ENCODE measurements around the gene ABCA4. TPM values are rescaled to one million over a fixed set of nuclear protein-coding genes. Genes with fewer than 3 reads are reported as not detected.

The ABCA4 gene
- total and polyA plus RNA-seq, 2 of the 8 experiments (the other 6 are each of a cell fraction or from before 2014, with no cell fraction given), result 0.06 TPM; not detected in 1

DNA sequence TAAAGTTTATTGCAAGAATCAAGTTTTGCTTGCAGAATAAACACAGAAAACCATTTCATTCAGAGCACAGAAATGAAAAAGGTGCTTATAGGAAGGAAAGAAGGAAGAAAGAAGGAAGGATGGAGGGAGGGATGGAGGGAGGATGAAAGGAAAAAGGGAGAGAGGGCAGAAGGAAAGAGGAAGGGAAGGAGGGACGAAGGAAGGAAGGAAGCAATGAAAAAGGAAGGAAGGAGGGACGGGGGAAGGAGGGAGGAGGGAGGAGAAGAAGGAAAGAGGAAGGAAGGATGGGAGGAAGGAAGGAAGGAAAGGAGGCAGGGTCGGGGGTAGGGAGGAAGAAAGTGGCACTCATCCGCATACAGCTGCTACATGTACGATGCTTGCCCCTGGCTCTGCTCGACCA, 106.9 kb downstream of the ABCA4 start:
- Histone ChIP-seq H3K14ac (ENCODE audit: insufficient read length) (no peak overlapping the region), H3K9me3 (ENCODE audit: insufficient read depth in 2 of 2, low read depth in 1 of 2, low read length in 1 of 2) (no peaks in the 10 kb centered on the region), H2AFZ (ENCODE audit: low read length) (no peak overlapping the region), H2BK120ac (replicated peaks; ENCODE audit: low read depth, low read length) (no peak overlapping the region), H3K4me3 (ENCODE audit: extremely low read depth in 1 of 4, insufficient read depth in 2 of 4, low read depth in 3 of 4, low read length in 4 of 4) (no peak overlapping the region), H3K23me2 (ENCODE audit: low read depth, low read length) (peaks cover 2% of the 10 kb centered on the region; the same call in 1 of the 2 replicates), H3K79me2 (ENCODE audit: control insufficient read depth in 1 of 2, insufficient read depth in 2 of 2, low read length in 2 of 2) (no peaks in the 10 kb centered on the region), H2AK5ac (ENCODE audit: low read depth, low read length) (no peak overlapping the region), H2BK12ac (ENCODE audit: low read depth, low read length) (peak overlapping the region; percentile 28; the same call in 1 of the 2 replicates), H3K27ac (ENCODE audit: low read depth, low read length) (no peak overlapping the region), H3K4ac (replicated peaks; ENCODE audit: insufficient read length, low read depth, low read length) (no peak overlapping the region), H3K27me3 (replicated peaks in 1 of 4; ENCODE audit: control insufficient read depth in 3 of 4, extremely low read depth in 1 of 4, insufficient read depth in 3 of 4, low read length in 3 of 4) (peaks cover 0 to 25% (median 13%) of the 10 kb centered on the region in 4 experiments; a peak in 4 of 7 replicates), H4K5ac (ENCODE audit: insufficient read length, low read depth, low read length) (no peak overlapping the region), H3K4me2 (ENCODE audit: insufficient read depth in 1 of 2, low read depth in 2 of 2, low read length in 2 of 2) (no peak overlapping the region; a peak in 1 of 4 replicates), H2BK15ac (ENCODE audit: low read length) (no peak overlapping the region), H3K4me1 (replicated peaks in 1 of 4; ENCODE audit: control insufficient read depth in 3 of 4, insufficient read depth in 4 of 4, low read length in 3 of 4) (peaks cover 6 to 24% (median 15%) of the 10 kb centered on the region in 4 experiments), H4K8ac (ENCODE audit: extremely low read depth, insufficient read depth, low read length) (no peak overlapping the region), H4K20me1 (replicated peaks in 1 of 2; ENCODE audit: control insufficient read depth in 1 of 2, insufficient read depth in 2 of 2, low read length in 2 of 2) (no peaks in the 10 kb centered on the region), H2BK5ac (ENCODE audit: low read depth, low read length) (no peak overlapping the region; the same call in 1 of the 2 replicates), H3K36me3 (ENCODE audit: control insufficient read depth in 2 of 4, insufficient read depth in 4 of 4, low read length in 3 of 4) (no peaks in the 10 kb centered on the region), H2BK20ac (ENCODE audit: low read length) (no peak overlapping the region), H4K91ac (replicated peaks; ENCODE audit: insufficient read length, low read length) (no peak overlapping the region), H3K9ac (replicated peaks in 1 of 4; ENCODE audit: extremely low read depth in 1 of 4, low read depth in 3 of 4, low read length in 3 of 4) (no peak overlapping the region), H3K18ac (ENCODE audit: extremely low read depth, low read length) (no peak overlapping the region), H3K79me1 (ENCODE audit: low read depth, low read length) (no peaks in the 10 kb centered on the region), H3K23ac (ENCODE audit: insufficient read length) (no peak overlapping the region), H3K56ac (replicated peaks; ENCODE audit: insufficient read length, low read depth, low read length) (no peak overlapping the region)
- no peak for FAIRE-seq
- DNase-seq (ENCODE audit: low read depth in 1 of 2, low spot score in 2 of 2), result no peak
- ChIA-PET POLR2A (ENCODE audit: partially characterized antibody) (no interaction called here), CTCF (ENCODE audit: partially characterized antibody) (interaction anchor here (1.3 to 38.0 kb wide), 5 partner anchors 13 to 321 kb away, joined by 3 to 807 read pairs (median 47); no protein-coding TSS in a partner anchor)
- 71 to 73% methylated on average over 1 to 6 of the region's 6 CpGs for WGBS, 2 experiments (ENCODE audit: extremely low coverage in 1 of 2, insufficient coverage in 1 of 2, insufficient read length in 1 of 2, insufficient replicate concordance in 2 of 2, low coverage in 1 of 2, low lambda C conversion rate in 2 of 2, missing lambda C conversion rate in 1 of 2)
- TF ChIP-seq TAF7 (optimal IDR thresholded peaks at IDR 0.05; ENCODE audit: borderline replicate concordance, low read depth, low read length), result no peak
- no peak for TF ChIP-seq KDM5A (IDR thresholded peaks at IDR 0.05; ENCODE audit: low read length)
- TF ChIP-seq NANOG (IDR thresholded peaks at IDR 0.05; ENCODE audit: insufficient read depth, low read depth, low read length, poor library complexity, severe bottlenecking), result no peak
- TF ChIP-seq CREB1 (IDR thresholded peaks at IDR 0.05), result no peak
- no peak for TF ChIP-seq GTF2F1 (IDR thresholded peaks at IDR 0.05; ENCODE audit: borderline replicate concordance, low read depth, low read length)
- no peak for TF ChIP-seq ASH2L (IDR thresholded peaks at IDR 0.05; ENCODE audit: low read length)
- TF ChIP-seq CEBPB (IDR thresholded peaks at IDR 0.05; ENCODE audit: low read depth, low read length), result no peak
- TF ChIP-seq BRCA1 (IDR thresholded peaks at IDR 0.05; ENCODE audit: low read depth, low read length), result no peak
- TF ChIP-seq EZH2 (IDR thresholded peaks at IDR 0.05; ENCODE audit: low read depth, low read length, severe bottlenecking), result no peak
- TF ChIP-seq, protein P1, sequence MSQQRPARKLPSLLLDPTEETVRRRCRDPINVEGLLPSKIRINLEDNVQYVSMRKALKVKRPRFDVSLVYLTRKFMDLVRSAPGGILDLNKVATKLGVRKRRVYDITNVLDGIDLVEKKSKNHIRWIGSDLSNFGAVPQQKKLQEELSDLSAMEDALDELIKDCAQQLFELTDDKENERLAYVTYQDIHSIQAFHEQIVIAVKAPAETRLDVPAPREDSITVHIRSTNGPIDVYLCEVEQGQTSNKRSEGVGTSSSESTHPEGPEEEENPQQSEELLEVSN (IDR thresholded peaks at IDR 0.05), result no peak
- no peak for TF ChIP-seq SP4 (IDR thresholded peaks at IDR 0.05; ENCODE audit: low read length)
- no peak for TF ChIP-seq CTBP2 (IDR thresholded peaks at IDR 0.05; ENCODE audit: borderline replicate concordance, insufficient read depth, insufficient read length, low read length)
- TF ChIP-seq ZNF274 (IDR thresholded peaks at IDR 0.05; ENCODE audit: borderline replicate concordance, extremely low read depth, low read length), result no peak
